NCI-H748 (cell line): ENCODE results near the gene LGR6.
A peak's percentile ranks its signal among the peaks of the same experiment; 100 is the strongest.

Experiments used
- DNase-seq: peaks from one replicate; lab custom pipeline; 2025; ENCODE audit not compliant: unreplicated experiment; lab: John Stamatoyannopoulos, UW

LGR6 gene

GRCh38 chr1:202197653-202198365 is 4.2 kb downstream of the LGR6 start:
- no peak for DNase-seq

GRCh38 chr1:202198366-202198724 is 4.7 kb downstream of the LGR6 start:
- DNase-seq: no peak

- no peak for DNase-seq
These were observed 5.7 kb downstream of the LGR6 start for GRCh38 chr1:202199040-202199889.

- no peak for DNase-seq
These were observed 6.5 kb downstream of the LGR6 start for GRCh38 chr1:202200112-202200548.

GRCh38 chr1:202200669-202201068 is 7.1 kb downstream of the LGR6 start:
- DNase-seq: no peak

- DNase-seq: no peak
These were observed 7.7 kb downstream of the LGR6 start for GRCh38 chr1:202201266-202201665.

- no peak for DNase-seq
These were observed 8.4 kb downstream of the LGR6 start for GRCh38 chr1:202201971-202202370.

- no peak for DNase-seq
These were observed 9.0 kb downstream of the LGR6 start for GRCh38 chr1:202202500-202203168.

- peak; percentile 13 for DNase-seq
These were observed 9.8 kb downstream of the LGR6 start for GRCh38 chr1:202203238-202204039.

GRCh38 chr1:202204065-202204464 is 10.5 kb downstream of the LGR6 start:
- DNase-seq: no peak

GRCh38 chr1:202205523-202206190 is 12.1 kb downstream of the LGR6 start:
- DNase-seq: no peak

- DNase-seq: no peak
These were observed 13.7 kb downstream of the LGR6 start for GRCh38 chr1:202207292-202207691.

- no peak for DNase-seq
These were observed 14.8 kb downstream of the LGR6 start for GRCh38 chr1:202208351-202208857.

- peak; percentile 8 for DNase-seq
These were observed 16.8 kb downstream of the LGR6 start for GRCh38 chr1:202210385-202210784.

- DNase-seq: no peak
These were observed 17.4 kb downstream of the LGR6 start for GRCh38 chr1:202210969-202211368.

GRCh38 chr1:202212787-202213186 is 19.2 kb downstream of the LGR6 start:
- no peak for DNase-seq

- DNase-seq: peak; percentile 70
These were observed 19.9 kb downstream of the LGR6 start for GRCh38 chr1:202213361-202214088.

- DNase-seq: peak; percentile 47
These were observed 20.7 kb downstream of the LGR6 start for GRCh38 chr1:202214089-202214843.
